ENCODE measurements around the gene NMRK2. TPM values are rescaled to one million over a fixed set of nuclear protein-coding genes. Genes with fewer than 3 reads are reported as not detected.

The NMRK2 gene
- total and polyA plus RNA-seq, 2 donors (not counting 1 experiment from before 2014, with no cell fraction given), result not detected

GRCh38 chr19:3975144-3975543, 42.3 kb downstream of the NMRK2 start:
- Histone ChIP-seq H3K79me2 (ENCODE audit: control insufficient read depth, insufficient read depth, low read length) (peaks cover 8% of the 10 kb centered on the region), H2AFZ (ENCODE audit: insufficient read depth, low read depth, low read length, poor library complexity, severe bottlenecking) (no peak overlapping the region), H3K4me3 (ENCODE audit: control extremely low read depth in 1 of 5, extremely low read depth in 1 of 5, insufficient read depth in 1 of 5, low read depth in 2 of 5, low read length in 4 of 5) (no peak overlapping the region), H4K20me1 (ENCODE audit: control insufficient read depth, insufficient read depth, low read length, poor library complexity, severe bottlenecking) (peaks cover 62% of the 10 kb centered on the region), H3K4me2 (replicated peaks; ENCODE audit: low read depth, low read length, poor library complexity, severe bottlenecking) (no peak overlapping the region), H3K27me3 (replicated peaks in 1 of 4; ENCODE audit: control extremely low read depth in 1 of 4, control insufficient read depth in 3 of 4, insufficient read depth in 4 of 4, low read length in 3 of 4) (no peaks in the 10 kb centered on the region), H3K27ac (ENCODE audit: low read length in 2 of 2) (no peak overlapping the region), H3K4me1 (ENCODE audit: control insufficient read depth in 2 of 2, insufficient read depth in 2 of 2, low read length in 2 of 2) (peaks cover 7 to 9% of the 10 kb centered on the region in 2 donors), H3K36me3 (replicated peaks in 1 of 2; ENCODE audit: control extremely low read depth in 1 of 2, control insufficient read depth in 1 of 2, extremely low read depth in 1 of 2, insufficient read depth in 2 of 2, low read length in 1 of 2) (peaks cover 3 to 48% of the 10 kb centered on the region in 2 experiments), H3K9ac (ENCODE audit: low read length) (no peak overlapping the region), H3K9me3 (ENCODE audit: control extremely low read depth in 1 of 3, control insufficient read depth in 2 of 3, insufficient read depth in 1 of 3, low read length in 2 of 3) (peaks cover 0 to 4% (median 0%) of the 10 kb centered on the region in 3 donors)
- DNase-seq, result no peak
- intact Hi-C loops (cut with micrococcal nuclease), result no loop called here
- H3K4me3 Mint-ChIP-seq, result no peak overlapping the region
- no peaks in the 10 kb centered on the region for H3K9me3 Mint-ChIP-seq (ENCODE audit: insufficient read depth)
- ChIA-PET CTCF (interaction anchor here (1.2 kb wide), 1 partner anchor 10 kb away, joined by 4 read pairs; the partner anchor contains the start of gene EEF2), POLR2A (interaction anchor here (0.7 to 1.0 kb wide), 3 partner anchors 10 to 15 kb away, joined by 3 read pairs; partner anchors contain the start of gene EEF2)
- peaks cover 13% of the 10 kb centered on the region for H3K4me1 Mint-ChIP-seq
- no peaks in the 10 kb centered on the region for H3K27me3 Mint-ChIP-seq
- TF ChIP-seq CTCF (IDR thresholded peaks at IDR 0.05) (no peak), EZH2 (IDR thresholded peaks at IDR 0.05; ENCODE audit: borderline replicate concordance, insufficient read depth, low read depth, low read length, poor library complexity, severe bottlenecking) (no peak)
- ATAC-seq (ENCODE audit: low read depth), result no peak
- no peak overlapping the region for H3K27ac Mint-ChIP-seq
- 87% methylated on average over 5 of the region's 8 CpGs for WGBS (ENCODE audit: insufficient coverage)

- CTCF ChIA-PET, result interaction anchor here (1.2 kb wide), 1 partner anchor 10 kb away, joined by 4 read pairs; the partner anchor contains the start of gene EEF2
These were observed 42.8 kb downstream of the NMRK2 start for GRCh38 chr19:3975637-3976087.

More at GRCh38 chr19:3975637-3976087, 42.8 kb downstream of the NMRK2 start:
- Histone ChIP-seq H3K9me3 (ENCODE audit: control extremely low read depth in 1 of 3, control insufficient read depth in 2 of 3, insufficient read depth in 1 of 3, low read length in 2 of 3) (peaks cover 0 to 4% (median 0%) of the 10 kb centered on the region in 3 donors), H3K27me3 (replicated peaks in 1 of 4; ENCODE audit: control extremely low read depth in 1 of 4, control insufficient read depth in 3 of 4, insufficient read depth in 4 of 4, low read length in 3 of 4) (no peaks in the 10 kb centered on the region), H3K36me3 (replicated peaks in 1 of 2; ENCODE audit: control extremely low read depth in 1 of 2, control insufficient read depth in 1 of 2, extremely low read depth in 1 of 2, insufficient read depth in 2 of 2, low read length in 1 of 2) (peaks cover 3 to 54% of the 10 kb centered on the region in 2 experiments), H3K27ac (ENCODE audit: low read length in 2 of 2) (no peak overlapping the region), H3K4me1 (ENCODE audit: control insufficient read depth in 2 of 2, insufficient read depth in 2 of 2, low read length in 2 of 2) (peaks cover 4 to 5% of the 10 kb centered on the region in 2 donors), H3K79me2 (ENCODE audit: control insufficient read depth, insufficient read depth, low read length) (peaks cover 3% of the 10 kb centered on the region), H2AFZ (ENCODE audit: insufficient read depth, low read depth, low read length, poor library complexity, severe bottlenecking) (no peak overlapping the region), H3K4me3 (ENCODE audit: control extremely low read depth in 1 of 5, extremely low read depth in 1 of 5, insufficient read depth in 1 of 5, low read depth in 2 of 5, low read length in 4 of 5) (no peak overlapping the region), H3K4me2 (replicated peaks; ENCODE audit: low read depth, low read length, poor library complexity, severe bottlenecking) (no peak overlapping the region), H4K20me1 (ENCODE audit: control insufficient read depth, insufficient read depth, low read length, poor library complexity, severe bottlenecking) (peaks cover 62% of the 10 kb centered on the region), H3K9ac (ENCODE audit: low read length) (no peak overlapping the region)
- Mint-ChIP-seq H3K4me1 (peaks cover 7% of the 10 kb centered on the region), H3K9me3 (ENCODE audit: insufficient read depth) (no peaks in the 10 kb centered on the region), H3K27ac (no peak overlapping the region), H3K27me3 (no peaks in the 10 kb centered on the region), H3K4me3 (no peak overlapping the region)
- ATAC-seq (ENCODE audit: low read depth), result no peak
- TF ChIP-seq EZH2 (IDR thresholded peaks at IDR 0.05; ENCODE audit: borderline replicate concordance, insufficient read depth, low read depth, low read length, poor library complexity, severe bottlenecking) (no peak), CTCF (IDR thresholded peaks at IDR 0.05) (no peak)
- POLR2A ChIA-PET, result interaction anchor here (0.7 to 1.0 kb wide), 3 partner anchors 10 to 14 kb away, joined by 3 read pairs; partner anchors contain the start of gene EEF2
- intact Hi-C loops (cut with micrococcal nuclease), result no loop called here
- 94% methylated on average over 14 of the region's 14 CpGs for WGBS (ENCODE audit: insufficient coverage)
- peak; percentile 37 for DNase-seq
